SK-N-DZ (cell line): ENCODE measurements around the gene YWHAE.
"Not testable (repeated sequence)": the region's sequence is repeated elsewhere in the genome, so short reads cannot be mapped to it uniquely, and the experiment has no call there.

Experiments used
- DNase-seq: peaks from one replicate; pipeline ENCODE4 v3.0.0-alpha.2; 2015; ENCODE audit warnings: low spot score

Gene YWHAE

DNA sequence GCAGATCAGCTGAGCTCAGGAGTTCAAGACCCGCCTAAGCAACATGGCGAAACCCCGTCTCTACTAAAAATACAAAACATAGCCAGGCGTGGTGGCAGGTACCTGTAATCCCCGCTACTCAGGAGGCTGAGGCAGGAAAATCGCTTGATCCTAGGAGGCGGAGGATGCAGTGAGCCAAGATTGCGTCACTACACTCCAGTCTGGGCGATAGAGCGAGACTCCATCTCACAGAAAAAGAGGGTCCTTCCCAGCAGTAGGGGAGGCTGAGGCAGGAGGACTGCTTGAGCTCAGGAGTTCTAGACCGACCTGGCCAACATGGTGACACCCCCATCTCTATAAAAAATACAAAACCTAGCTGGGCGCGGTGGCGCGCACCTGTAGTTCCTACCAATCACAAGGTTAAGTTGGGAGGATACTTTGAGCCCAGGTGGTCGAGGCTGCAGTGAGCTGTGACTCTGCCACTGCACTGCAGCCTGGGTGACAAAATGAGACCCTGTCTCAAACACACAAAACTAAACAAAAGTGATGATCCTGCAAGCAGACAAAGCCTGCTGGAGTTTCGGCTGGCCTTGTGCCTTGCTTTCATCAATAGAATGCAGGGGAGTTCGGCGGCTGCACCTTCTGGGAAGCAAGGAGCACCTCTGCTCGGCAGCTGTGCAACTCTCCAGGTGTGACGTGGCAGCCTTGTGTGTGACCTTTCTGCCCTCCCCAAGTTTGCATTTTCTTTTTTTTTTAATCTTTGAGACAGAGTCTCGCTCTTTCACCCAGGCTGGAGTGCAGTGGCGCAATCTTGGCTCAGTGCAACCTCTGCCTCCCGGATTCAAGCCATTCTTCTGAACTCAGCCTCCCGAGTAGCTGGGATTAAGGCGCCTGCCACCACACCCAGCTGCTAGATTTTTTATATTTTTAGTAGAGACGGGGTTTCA is 12.4 kb upstream of the YWHAE start:
- DNase-seq: no peak

DNA sequence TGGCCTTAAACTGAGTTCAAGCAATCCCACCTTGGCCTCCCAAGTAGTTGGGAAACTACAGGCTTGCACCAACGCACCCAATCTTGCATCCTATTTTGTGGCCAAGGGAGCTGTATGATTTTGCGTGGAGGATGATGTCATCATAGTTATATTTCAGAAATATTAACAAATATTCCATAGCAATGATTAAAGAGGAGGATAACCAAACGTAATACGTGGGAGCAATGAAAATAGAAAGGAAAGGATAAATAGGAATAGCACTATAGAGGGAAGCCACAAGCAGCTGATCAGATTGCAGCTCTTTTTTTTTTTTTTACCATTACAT is 2.2 kb upstream of the YWHAE start:
- DNase-seq: no peak

DNA sequence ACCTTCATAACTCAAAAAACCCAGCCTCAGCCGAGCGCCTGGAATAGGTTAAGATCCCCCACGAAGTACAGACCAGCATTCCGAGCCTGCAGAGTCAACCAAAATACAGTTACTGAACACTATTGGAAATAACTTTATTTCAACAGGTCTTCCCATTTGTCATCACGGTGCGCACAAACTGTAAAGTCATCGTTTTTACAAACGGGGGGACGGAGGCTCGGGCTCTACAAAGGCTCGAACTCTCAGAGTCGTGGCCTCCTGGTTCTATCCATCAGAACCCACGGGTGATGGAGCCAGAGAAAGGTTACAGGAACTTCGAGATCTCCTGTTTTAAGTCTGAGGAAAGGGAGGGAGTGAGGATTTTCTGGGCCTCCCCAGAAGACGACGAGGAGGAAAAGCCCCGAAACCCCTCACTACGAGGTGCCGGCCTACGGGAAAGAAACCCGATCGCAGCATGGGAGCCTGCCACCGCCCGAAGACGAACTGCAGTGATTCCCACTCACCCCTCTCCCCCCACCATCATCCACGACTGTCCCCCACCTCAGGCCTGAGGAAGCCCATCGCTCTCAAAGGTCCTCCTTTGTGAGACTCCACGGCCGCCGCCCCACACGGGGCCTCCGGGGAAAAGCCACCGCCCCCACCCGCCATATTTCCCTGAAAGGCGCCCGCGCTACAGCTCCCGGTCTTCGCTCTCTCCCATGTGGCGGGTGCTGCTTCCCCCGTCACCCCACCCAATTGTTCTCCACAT is 917 bp downstream of the YWHAE start:
- DNase-seq: no peak

DNA sequence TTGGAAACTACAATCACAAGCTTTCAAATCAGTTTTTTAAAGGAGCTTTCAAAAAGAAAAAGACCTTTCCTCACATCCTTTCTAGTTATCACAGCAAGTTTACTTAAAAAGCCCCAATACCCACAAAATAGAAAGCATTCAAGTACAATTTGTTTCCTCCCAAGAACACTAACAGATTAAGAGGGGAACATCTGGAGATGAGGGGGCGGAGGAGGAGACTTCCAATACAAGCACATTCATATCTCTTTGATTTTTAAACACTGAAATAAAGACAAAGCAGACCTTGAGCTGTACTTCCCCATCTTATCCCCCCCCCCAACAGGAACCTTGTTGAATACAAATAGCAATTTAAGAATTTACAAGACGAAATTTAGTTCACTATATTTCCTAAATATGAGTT is 2.0 kb downstream of the YWHAE start:
- no peak for DNase-seq

DNA sequence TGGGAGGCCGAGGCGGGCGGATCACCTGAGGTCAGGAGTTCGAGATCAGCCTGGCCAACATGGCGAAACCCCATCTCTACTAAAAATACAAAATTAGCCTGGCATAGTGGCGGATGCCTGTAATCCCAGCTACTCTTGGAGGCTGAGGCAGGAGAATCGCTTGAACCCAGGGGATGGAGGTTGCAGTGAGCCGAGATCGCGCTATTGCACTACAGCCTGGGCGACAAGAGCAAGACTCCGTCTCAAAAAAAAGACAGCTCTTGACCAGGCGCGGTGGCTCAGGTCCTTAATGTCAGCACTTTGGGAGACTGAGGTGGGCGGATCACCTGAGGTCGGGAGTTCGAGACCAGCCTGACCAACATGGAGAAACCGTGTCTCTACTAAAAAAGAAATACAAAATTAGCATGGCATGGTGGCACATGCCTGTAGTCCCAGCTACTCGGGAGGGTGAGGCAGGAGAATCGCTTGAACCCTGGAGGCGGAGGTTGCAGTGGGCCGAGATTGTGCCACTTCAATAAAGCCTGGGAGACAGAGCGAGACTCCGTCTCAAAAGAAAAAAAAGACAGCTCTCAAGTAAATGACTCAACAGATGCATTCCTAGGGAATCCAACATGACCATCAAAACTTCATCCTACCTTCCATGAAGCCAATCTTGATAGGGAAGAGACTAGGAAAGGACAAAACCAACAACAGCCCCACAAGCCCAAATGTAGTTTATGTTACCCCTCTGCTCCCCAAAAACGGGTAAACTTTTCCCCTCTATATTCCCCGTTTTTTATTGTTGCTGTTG is 4.0 kb downstream of the YWHAE start:
- not testable (repeated sequence) for DNase-seq

DNA sequence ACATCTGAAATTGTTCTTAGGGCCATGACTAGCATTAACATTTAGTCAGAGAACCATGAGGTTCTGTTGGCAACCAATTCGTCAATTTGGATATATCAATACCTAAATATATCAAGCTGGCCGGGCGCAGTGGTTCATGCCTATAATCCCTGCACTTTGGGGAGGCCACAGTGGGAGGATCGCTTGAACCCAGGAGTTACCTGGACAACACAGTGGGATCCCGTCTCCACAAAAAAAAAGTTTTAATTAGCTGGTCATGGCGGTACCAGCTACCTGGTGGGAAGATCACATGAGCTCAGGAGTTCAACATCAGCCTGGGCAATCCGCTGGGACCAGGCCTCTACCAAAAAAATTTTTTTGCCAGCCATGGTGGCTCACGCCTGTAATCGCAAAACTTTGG is 8.4 kb downstream of the YWHAE start:
- no peak for DNase-seq

DNA sequence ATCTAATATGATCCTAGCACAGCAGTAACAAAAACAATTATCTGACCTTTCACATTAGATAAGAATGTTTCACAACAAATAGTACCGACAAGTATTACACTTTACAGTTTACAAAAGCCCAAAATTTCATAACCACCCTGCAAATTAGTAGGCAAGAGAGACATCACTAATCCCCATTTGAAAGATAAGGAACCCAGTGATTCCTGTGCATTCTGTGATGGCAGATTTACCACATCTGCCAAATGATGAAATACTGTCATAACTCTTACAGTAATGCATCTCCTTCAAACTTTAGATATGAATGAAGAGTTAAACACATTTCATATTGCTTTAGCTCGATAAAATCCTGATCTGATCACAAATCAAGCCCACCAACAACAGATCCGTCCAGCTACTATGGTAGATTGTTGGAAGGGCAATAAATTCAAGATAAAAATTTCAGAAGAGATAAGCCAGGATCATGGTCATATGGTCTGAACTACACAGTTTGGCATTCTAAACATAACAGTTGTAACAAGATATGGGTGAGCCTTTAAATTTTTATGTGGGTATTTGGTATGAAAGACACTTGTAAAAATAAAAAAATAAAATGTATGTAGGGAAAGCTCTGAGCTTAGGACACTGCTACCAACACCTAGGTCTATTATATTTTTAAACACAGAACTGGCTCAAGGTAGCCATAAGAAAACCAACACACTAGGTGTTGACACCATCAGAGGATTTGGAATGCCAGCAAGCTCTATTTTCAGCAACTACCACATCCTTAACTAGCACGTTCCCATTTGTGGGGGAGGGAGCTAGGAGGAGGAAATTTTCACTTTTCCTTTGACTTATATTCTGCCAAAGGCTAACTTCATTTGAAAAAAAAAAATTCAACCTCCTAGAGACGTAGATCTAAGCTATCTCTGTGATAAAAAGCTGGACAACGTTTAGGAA is 9.3 kb downstream of the YWHAE start:
- no peak for DNase-seq

DNA sequence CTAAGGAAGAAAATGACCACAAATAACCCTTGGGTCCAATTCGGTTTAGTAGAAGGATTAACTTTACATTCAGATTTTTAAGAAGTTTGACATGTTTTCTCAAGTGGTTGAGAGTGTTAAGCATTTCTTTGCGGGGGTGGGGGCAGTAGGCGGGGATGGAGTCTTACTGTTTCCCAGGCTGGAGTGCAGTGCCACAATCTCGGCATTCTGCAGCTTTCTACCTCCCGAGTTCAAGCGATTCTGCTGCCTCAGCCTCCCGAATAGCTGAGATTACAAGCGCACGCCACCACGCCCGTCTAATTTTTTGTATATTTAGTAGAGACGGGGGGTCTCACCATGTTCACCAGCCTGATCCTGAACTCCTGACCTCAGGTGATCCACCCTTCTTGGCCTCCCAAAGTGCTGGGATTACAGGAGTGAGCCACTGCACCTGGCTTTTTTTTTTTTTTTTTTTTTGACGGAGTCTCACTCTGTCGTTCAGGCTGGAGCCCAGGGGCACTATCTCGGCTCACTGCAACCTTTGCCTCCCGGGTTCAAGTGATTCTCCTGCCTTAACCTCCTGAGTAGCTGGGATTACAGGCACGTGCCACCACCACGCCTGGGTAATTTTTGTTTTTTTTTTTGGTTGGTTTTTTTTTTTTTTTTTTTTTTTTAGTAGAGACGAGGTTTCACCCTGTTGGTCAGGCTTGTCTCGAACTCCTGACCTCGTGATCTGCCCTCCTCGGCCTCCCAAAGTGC is 12.4 kb downstream of the YWHAE start:
- DNase-seq: not testable (repeated sequence)

DNA sequence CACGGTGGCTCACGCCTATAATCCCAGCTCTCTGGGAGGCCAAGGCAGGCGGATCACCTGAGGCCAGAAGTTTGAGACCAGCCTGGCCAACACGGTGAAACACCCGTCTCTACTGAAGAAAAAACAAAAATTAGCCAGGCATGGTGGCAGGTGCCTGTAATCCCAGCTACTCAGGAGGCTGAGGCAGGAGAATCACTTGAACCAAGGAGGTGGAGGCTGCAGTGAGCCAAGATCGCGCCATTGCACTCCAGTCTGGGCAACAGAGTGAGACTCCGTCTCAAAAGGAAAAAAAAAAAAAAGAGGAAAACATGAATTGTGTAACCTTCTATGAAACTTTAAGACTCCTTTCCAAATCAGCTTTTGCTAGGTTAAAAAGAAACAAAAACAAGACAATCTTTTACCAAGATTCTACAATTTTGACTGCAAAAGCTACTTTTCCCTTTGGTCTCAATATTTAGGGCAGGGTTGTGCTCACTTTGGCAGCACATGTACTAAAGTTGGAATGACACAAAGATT is 13.3 kb downstream of the YWHAE start:
- DNase-seq: not testable (repeated sequence)

DNA sequence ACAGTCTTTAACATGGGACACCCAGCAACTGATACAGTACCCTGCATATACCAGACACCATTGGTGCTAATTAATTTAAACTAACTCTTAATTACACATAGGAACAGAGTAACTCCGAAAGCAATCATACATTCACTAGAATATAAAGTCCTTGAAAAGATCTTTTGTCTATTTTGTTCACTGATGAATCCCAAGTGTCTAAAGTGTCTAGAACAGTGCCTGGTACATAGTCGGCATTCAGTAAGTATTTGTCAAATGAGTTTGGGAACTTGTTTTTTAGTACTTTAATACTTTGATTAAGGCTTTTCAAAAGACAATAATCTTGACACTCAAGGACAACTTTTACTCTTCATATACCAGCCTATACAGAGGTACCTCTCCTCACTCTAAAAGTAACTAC is 13.8 kb downstream of the YWHAE start:
- DNase-seq: no peak

DNA sequence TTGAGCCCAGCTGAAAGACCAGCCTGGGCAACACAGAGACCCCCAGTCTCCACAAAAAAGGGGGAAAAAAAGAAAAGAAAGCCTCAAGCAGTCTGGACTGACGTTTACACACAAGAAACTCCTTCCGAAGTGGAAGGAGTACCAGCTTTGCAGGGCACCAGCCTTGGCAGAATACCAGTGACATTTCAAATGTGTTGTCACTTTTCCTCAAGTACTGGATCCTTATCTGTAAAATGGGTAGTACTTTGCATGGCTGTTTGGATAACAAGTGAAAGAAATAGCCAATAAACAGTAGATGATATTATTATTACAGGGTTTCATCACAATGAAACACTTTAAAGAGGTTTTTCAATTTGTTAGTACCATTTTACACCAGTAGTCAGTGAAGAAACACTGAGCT is 14.2 kb downstream of the YWHAE start:
- no peak for DNase-seq

DNA sequence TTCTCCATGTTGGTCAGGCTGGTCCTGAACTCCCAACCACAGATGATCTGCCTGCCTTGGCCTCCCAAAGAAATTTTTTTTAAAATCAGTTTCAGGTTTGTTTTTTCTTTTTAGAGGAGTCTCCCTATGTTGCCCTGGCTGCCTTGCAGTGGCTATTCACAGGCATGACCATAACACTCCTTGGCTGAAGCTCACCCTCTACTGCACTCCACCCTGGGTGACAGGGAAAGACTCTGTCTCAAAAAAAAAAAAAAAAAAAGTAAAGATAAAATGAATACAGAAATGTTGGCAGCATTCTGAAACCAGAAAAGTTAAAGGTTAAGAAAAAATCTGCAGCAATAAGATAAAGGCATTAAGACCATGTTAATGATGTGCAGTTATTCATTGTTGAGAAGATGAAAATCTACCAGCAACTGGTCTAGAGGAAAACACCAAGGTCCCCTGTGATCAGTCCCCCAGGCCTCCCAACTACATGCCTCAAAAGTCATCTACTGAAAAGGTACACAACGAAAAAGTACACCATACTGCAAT is 15.1 kb downstream of the YWHAE start:
- DNase-seq: no peak

DNA sequence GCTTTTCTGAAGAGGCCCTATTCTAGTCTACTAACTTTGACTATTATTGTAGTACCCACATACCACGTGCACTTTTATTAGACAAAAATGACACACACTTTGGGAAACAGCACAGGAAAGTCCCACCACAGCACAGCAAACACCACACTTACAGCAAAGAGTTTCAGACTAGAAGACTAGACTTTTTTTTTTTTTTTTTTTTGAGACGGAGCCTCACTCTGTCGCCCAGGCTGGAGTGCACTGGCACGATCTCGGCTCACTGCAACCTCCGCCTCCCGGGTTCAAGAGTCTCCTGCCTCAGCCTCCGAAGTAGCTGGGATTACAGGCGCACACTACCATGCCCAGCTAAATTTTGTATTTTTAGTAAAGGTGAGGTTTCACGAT is 20.1 kb downstream of the YWHAE start:
- no peak for DNase-seq

DNA sequence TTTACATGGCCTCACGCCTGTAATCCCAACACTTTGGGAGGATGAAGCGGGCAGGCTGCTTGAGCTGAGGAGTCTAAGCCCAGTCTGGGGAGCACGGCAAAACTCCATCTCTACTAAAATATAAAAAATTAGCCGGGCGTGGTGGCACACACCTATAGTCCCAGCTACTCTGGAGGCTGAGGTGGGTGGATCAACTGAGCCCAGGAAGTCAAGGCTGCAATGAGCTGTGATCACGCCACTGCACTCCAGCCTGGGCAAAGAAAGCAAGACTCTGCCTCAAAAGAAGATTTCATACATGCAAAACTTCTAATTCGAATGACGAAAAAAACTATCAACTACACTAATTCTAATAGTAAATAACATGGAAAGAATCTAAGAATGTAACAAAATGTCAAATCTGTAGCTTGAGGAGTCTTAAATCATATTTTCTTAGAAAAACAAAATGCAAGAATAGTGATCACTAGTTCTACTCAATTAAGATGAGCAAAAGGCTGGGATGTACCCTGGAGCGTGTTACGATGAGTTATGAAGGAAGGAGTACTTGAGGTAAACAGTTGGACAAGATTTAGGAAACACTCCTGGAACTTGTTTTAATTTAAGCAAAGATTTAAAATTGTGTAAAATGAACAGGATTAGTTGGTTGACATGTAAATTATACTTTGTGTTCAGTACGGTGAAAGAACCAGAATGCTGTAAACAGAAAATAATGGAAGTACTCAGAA is 20.7 kb downstream of the YWHAE start:
- DNase-seq: no peak

DNA sequence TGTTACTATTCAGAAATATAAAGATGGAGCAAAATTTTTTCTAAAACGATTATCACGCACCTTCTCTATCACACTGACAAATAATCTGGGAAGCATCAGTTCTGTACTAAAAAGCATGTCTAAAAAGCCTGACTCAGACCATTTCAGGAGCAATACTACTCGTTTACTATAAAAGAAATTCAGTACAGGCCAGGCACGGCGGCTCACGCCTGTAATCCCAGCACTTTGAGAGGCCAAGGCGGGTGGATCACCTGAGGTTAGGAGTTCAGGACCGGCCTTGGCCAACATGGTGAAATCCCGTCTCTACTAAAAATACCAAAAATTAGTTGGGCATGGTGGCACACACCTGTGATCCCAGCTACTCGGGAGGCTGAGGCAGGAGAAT is 21.6 kb downstream of the YWHAE start:
- DNase-seq: not testable (repeated sequence)

DNA sequence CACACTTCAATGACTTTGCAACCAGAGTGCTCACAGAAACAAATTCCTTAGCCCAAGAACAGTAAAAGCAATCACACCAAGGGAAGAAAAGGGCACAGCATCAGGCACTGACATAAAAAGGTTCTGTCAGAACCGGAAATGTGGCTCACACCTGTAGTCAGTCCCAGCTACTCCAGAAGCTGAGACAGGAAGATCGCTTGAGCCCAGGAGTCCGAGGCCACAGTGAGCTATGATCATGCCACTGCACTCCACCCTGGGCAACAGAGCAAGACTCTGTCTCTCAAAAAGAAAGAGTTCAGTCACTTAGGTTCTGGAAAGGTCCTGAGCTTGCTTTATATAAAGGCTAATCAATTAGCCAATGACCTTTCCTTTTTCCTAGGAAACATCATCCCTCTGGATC is 22.7 kb downstream of the YWHAE start:
- no peak for DNase-seq

DNA sequence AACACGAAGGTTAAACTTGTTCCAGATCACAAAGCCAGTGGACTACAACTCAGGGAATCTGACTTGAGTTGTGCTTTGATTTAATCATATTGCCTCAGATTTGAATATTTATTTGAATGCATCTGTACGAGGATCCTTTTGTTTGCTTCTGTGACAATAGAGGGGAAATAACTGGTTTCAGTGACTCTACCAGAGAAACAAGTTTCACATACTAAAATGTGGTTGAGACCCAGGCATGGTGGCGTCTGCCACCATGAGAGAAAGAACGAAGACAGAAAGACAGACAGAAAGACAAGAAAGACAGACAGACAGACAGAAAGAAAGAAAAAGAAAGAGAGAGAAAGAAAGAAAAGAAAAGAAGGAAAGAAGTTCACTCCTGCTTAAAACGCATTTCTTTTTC is 24.0 kb downstream of the YWHAE start:
- DNase-seq: no peak

DNA sequence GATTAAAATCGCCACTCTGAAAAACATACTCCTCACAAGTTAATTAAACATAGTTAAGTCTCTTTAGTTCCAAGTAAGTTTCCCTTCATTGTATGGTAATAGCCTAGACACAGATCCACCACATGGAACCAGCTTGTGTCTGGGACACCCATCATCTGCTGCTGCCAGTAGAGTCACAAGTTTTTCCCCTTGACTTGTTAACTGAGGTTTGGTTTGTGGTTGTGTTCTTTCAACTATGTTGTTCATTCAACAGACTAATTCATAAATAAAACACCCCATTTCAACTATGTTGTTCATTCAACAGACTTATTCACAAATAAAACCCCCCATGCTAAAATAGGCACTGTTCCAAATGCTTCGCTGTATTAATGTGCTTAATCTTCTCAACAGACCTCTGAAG is 24.4 kb downstream of the YWHAE start:
- DNase-seq: no peak

DNA sequence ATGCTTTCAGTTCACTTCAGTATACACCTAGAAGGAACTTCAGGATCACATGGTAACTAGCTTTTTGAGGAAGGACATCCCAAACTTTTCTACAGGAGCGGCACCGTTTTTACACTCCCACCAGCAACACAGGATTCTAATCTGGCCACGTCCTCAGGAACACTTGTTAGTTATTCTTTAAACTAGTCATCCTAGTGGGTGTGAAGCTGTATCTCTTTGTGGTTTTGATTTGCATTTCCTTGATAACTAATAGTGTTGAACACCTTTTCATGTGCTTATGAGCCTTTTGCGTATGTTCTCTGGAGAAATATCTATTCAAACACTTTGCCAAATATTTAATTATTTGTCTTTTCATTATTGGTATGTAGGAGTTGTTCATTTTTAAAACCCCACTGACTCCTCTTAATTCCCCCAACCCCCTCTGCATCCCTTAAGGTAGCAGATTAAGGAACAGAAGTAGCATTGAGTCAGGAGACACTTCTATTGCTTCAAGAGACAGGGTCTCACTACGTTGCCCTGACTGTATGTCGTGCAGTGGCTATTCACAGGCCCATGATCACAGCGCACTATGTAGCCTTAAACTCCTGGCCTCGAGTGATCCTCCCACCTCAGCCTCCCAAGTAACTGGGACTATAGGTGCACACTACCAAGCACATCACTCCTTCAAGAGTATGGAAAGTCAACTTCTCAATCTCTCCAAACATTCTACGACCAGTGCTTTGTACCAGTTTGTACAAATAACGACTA is 25.4 kb downstream of the YWHAE start:
- no peak for DNase-seq
